CMK (cell line): ENCODE measurements around the gene ZCCHC7.

Source experiments
- DNase-seq: peaks from one replicate; pipeline ENCODE4 v3.0.0-alpha.2; 2010; ENCODE audit warnings: low read depth

ZCCHC7 gene

GRCh38 chr9:37209431-37210386 is 89.3 kb downstream of the ZCCHC7 start:
- no peak for DNase-seq

- no peak for DNase-seq
Observed at GRCh38 chr9:37210737-37211523, 90.6 kb downstream of the ZCCHC7 start.

GRCh38 chr9:37212435-37212834 is 92.1 kb downstream of the ZCCHC7 start:
- no peak for DNase-seq

- DNase-seq, result no peak
Observed at GRCh38 chr9:37215381-37215780, 95.0 kb downstream of the ZCCHC7 start.

GRCh38 chr9:37215830-37216229 is 95.5 kb downstream of the ZCCHC7 start:
- no peak for DNase-seq

- DNase-seq, result no peak
Observed at GRCh38 chr9:37217161-37217560, 96.8 kb downstream of the ZCCHC7 start.

- no peak for DNase-seq
Observed at GRCh38 chr9:37218800-37219425, 98.5 kb downstream of the ZCCHC7 start.

GRCh38 chr9:37220971-37221370 is 100.6 kb downstream of the ZCCHC7 start:
- DNase-seq, result no peak

GRCh38 chr9:37221489-37222106 is 101.2 kb downstream of the ZCCHC7 start:
- DNase-seq, result no peak

- no peak for DNase-seq
Observed at GRCh38 chr9:37229455-37229854, 109.1 kb downstream of the ZCCHC7 start.

GRCh38 chr9:37229882-37230482 is 109.6 kb downstream of the ZCCHC7 start:
- no peak for DNase-seq

- DNase-seq, result no peak
Observed at GRCh38 chr9:37236822-37237221, 116.4 kb downstream of the ZCCHC7 start.

GRCh38 chr9:37238122-37238521 is 117.7 kb downstream of the ZCCHC7 start:
- no peak for DNase-seq

GRCh38 chr9:37239224-37239859 is 119.0 kb downstream of the ZCCHC7 start:
- no peak for DNase-seq

GRCh38 chr9:37239921-37240320 is 119.5 kb downstream of the ZCCHC7 start:
- DNase-seq, result no peak

GRCh38 chr9:37241340-37241739 is 121.0 kb downstream of the ZCCHC7 start:
- DNase-seq, result no peak

GRCh38 chr9:37242089-37242488 is 121.7 kb downstream of the ZCCHC7 start:
- no peak for DNase-seq

GRCh38 chr9:37243588-37244345 is 123.4 kb downstream of the ZCCHC7 start:
- DNase-seq, result no peak

GRCh38 chr9:37246826-37247225 is 126.5 kb downstream of the ZCCHC7 start:
- DNase-seq, result no peak

- no peak for DNase-seq
Observed at GRCh38 chr9:37248651-37249163, 128.3 kb downstream of the ZCCHC7 start.
